Mucosa of gallbladder (tissue), 1 donor: Measurements from ENCODE around the gene ZFAND6. TPM values are rescaled to one million over a fixed set of nuclear protein-coding genes. Genes with fewer than 3 reads are reported as not detected.

Source experiments
- DNase-seq: peaks from one replicate; pipeline ENCODE4 v3.0.0-alpha.2; 2020; ENCODE audit warnings: low spot score
- total RNA-seq: library from RNA; stranded (reverse); gene quantifications from one replicate; pipeline ENCODE4 v1.2.1, GENCODE V29; 2021
- donor health status: DM: no; HTN: no; CAD: no.

ZFAND6 gene
- total RNA-seq, 1 donor from 2014 or later: 64.5 TPM

DNA sequence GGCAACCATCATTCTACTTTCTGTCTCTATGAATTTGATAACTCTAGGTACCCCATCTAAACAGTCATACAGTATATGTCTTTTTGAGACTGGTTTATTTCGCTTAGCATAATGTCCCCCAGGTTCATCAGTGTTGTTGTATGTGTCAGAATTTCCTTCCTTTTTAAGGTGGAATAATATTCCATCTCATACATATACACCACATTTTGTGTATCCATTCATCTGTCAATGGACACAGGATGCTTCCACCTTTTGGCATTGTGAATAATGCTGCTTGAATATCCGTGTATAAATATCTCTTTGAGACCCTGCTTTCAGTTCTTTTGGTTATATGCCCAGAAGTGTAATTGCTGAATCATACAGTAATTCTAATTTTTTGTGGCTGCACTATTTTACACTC lies 10.4 kb upstream of the ZFAND6 start:
- no peak for DNase-seq

GRCh38 chr15:80052597-80053304 lies 6.7 kb upstream of the ZFAND6 start:
- DNase-seq: no peak

GRCh38 chr15:80055933-80056332 lies 3.5 kb upstream of the ZFAND6 start:
- no peak for DNase-seq

DNA sequence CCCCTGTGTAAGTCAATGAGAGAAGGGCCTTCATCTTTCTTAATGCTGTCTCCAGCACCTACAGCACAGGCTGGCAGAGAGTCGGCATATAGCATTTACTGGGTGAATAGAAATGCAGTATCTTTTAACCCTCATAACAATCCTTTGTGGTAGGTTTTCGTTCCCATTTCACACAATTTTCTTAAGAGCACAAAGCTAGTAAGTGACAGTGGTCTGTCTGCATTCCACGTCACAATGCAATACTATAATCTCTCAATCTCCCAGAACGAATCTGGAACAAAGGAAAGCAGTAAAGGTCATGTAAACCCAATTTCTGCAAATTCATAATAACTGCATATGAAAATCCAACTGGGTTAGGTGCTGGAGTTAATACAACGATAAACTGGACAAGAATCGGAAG lies 1.4 kb upstream of the ZFAND6 start:
- no peak for DNase-seq

DNA sequence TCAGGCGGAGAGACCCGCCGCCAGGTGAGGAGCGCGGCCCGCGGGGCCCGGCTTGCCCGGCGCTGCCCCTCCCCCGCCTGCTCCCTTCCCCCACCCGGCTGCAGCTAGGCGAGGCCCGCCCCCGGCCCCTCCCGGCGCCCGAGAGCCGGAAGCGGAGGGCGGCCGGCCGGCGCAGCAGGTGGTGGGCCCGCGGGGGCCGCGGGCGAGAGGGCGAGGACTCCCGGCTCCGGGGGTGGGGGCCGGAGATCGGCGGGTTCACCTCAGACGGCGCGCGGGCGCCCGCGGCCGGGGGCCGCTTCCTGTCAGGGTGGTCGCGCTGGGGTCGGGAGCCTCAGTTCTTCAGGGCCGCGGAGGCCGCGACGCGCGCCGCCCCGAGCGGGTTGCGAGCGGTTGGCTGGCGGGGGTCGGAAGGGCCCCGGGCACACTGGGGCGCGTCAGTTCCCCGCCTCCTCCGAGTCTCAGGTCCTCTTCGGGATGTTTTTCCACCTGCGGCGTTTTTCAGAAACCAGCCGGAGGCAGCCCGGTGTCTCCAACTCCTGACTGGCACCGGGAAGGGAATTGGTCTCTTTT lies 395 bp downstream of the ZFAND6 start:
- peak; percentile 32 for DNase-seq

- DNase-seq: peak; percentile 17
Measured at GRCh38 chr15:80060356-80061006, 1.0 kb downstream of the ZFAND6 start.

DNA sequence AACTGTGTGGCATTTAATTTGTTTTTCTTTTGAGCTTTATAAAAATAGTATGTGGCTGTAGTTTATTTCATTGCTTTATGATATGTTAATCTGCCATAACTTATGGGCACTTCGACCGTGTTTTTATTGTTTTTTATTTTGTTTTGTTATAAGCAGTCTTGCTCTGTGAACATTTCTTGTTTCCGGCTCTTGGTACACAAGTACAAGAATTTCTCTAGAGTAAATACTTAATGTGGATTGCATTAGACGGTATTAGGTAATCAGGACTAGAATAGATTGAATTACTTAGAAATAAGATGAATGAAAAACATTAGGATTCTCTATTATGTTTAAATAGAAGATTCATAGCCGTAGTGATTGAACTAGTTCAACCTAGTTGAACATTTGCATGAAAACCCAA lies 2.1 kb downstream of the ZFAND6 start:
- DNase-seq: no peak

DNA sequence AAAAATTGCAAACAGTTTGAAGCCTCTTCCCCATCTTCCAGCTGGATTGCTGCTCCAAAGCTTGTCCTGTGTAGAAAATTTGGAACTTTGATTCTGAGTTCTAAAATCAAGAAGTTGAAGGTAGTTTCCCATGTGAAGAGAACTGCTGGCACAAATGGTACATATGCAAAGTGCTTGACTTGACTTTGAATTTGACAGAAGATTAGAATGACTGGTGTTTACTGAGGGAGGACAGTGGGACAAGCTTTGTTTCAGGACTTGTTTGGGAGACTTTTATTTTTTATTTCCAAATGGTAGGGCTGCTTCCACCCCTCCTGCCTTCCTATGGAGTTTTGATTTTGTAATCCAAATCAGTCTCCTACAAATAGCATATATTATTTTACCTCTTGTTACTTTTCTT lies 7.4 kb downstream of the ZFAND6 start:
- no peak for DNase-seq

DNA sequence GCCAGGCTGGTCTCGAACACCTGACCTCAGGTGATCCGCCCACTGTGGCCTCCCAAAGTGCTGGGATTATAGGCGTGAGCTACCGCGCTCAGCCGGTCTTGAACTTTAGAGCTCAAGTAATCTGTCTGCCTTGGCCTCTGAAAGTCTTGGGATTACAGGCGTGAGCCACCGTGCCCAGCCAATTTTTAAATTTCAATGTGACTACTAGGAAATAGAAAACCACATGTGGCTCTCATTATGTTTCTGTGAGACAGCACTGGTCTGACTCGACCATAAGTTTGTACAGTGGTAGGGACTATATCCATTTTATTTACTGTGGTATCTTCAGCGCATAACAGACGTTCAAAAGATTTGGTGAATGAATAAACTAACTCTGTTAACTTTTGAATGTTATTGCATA lies 9.1 kb downstream of the ZFAND6 start:
- no peak for DNase-seq

GRCh38 chr15:80070840-80071239 lies 11.4 kb downstream of the ZFAND6 start:
- no peak for DNase-seq

- no peak for DNase-seq
Measured at GRCh38 chr15:80071652-80072051, 12.2 kb downstream of the ZFAND6 start.

DNA sequence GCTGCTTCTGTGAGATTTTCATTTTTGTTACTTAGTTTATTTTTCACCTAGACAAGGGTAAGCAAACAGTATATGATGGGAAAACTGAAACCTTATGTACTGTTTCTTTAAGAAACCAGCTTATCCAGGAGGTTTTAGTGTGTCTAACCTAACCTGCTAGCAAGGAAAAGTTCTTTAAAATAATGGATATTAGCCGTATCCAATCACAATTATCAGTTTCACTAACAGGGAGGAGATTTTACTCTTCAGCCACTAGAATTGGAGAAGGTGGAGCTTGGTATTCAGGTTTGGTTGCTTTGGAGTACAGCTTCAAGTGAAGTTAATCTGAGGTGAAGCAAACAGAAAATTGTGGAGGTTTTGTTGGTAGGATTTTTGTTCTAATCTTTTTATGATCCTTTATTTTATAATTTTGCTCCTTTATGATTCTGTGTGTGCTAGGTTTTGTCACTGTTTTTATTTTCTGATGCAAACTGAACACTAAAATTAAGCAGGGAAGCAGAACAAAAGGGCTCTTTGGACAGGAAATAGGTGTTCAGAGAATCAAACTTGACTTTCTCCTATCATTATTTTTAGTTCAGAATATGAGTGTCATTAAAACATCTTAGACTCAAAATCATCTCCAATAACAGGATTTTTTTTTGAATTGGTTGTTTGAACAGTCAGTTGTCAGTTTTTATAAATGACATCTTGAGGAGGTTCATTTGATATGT lies 13.0 kb downstream of the ZFAND6 start:
- peak; percentile 42 for DNase-seq

DNA sequence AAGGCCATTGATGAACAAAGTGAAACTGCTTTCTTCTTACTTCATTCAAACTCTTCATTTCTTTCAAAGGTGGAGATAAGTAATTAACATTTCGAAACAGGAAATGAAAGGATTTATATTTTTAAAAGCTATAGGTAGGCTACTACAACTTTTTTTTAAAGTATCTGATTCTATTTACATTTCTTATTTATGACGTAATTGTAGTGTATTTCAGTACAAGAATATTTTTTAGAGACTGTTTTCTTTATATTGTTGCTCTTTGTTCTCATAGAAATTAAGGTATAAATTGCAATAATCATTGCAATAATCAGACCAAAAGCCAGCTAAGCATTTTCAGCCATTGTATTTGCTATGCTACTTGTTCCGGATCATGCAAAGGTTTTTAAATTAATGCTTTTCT lies 13.7 kb downstream of the ZFAND6 start:
- no peak for DNase-seq

DNA sequence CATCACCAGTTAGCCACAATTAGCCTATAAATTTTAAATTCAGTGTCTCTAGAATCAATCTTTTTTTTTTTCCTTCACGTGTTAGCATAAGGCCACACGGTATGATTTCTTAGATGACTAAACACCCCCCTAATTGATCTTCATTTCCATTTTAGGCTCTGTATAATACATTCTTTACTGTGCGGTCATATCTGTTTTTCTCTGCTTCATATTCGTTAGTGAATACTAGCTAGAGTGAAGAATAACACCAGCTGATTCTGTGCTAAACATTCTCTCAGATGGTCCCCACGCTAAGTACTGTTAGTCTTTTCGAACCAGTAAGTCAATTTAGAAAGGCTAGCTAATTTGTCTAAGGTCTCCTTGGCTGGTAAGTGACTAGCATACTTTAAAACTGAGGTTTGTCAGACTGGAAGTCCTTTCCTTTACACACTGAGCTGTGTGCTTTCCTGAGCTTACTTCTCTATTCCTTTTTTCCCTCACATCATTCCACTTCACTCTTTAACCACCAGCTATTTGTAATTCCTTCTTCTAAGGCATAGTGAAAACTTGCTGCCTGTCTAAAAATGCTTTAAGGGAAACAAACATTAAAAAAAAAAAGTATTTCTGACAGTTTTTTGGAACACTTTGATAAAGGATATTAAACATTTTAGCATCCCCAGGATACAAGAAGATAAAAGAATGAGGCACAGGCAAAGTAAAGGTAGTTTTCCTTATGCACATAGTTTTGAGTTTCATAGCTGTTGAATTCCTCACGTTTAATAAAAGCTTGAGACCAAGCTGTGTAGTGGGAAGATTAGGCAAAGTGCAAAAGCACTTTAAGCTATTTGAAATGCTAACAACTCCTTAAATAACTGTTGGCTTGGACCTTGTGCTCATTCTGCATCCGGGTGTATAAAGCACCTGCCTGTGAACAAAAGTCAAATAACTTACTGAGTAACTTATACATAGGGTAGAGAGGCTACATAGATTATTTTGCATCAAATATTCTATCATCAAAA lies 17.1 kb downstream of the ZFAND6 start:
- no peak for DNase-seq

DNA sequence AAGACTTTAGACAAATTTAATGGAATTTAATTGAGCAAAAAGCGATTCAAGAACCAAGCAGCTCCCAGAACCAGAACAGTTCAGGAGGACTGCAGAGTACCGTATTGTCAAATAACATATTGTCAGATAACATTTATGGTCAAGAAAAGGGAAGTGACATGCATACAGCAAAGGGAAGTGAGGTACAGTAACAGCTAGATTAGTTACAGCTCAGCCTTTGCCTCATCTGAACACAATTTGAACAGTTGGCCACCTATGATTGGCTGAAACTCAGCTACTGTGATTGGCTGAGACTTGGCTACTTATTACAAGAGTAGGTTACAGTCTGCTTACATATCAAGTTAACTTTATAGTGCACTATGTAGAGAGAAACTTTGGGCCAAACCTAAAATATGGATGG lies 21.9 kb downstream of the ZFAND6 start:
- DNase-seq: no peak

GRCh38 chr15:80087104-80087503 lies 27.6 kb downstream of the ZFAND6 start:
- no peak for DNase-seq

GRCh38 chr15:80090041-80090440 lies 30.6 kb downstream of the ZFAND6 start:
- no peak for DNase-seq

- DNase-seq: no peak
Measured at GRCh38 chr15:80090879-80091503, 31.5 kb downstream of the ZFAND6 start.

- no peak for DNase-seq
Measured at GRCh38 chr15:80093854-80094418, 34.5 kb downstream of the ZFAND6 start.

DNA sequence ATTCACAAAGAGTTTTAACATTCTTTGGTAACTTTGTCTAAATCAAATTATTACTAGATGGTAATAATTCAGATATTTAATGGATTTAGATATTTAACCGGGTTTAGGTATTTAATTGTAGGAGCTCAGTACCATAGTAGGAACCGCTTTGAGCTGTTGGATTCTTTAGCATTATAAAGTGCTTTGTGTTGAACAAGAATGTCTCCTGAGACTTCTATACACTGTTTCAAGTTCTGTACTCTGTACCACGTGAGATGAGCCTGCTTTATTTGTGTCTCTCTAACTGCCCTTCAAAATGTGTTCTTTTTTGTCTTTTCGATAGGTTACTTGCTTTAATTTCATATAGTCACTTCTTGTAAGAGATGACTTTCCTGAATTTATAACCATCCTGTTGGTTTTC lies 36.0 kb downstream of the ZFAND6 start:
- no peak for DNase-seq

- DNase-seq: no peak
Measured at GRCh38 chr15:80095969-80096368, 36.5 kb downstream of the ZFAND6 start.
